Activated CD4-positive, alpha-beta T cell treated with anti-CD3 and anti-CD28 coated beads, Interleukin-2, amount 10 ng/mL, durations not matched to agents 24 days and 14 days (primary cell): ENCODE measurements around the gene VAV1. TPM values are rescaled to one million over a fixed set of nuclear protein-coding genes. Genes with fewer than 3 reads are reported as not detected.
"Not testable (repeated sequence)": the region's sequence is repeated elsewhere in the genome, so short reads cannot be mapped to it uniquely, and the experiment has no call there.

Source experiments
- DNase-seq: peaks from one replicate; pipeline ENCODE4 v3.0.0; 2022
- H3K27ac Mint-ChIP-seq: one replicate; pipeline ENCODE4 v1.8.0; 2022; ENCODE audit warnings: mild to moderate bottlenecking, mixed read lengths
- H3K27me3 Mint-ChIP-seq: one replicate; pipeline ENCODE4 v1.8.0; 2022; ENCODE audit warnings: mixed read lengths
- H3K36me3 Mint-ChIP-seq: one replicate; pipeline ENCODE4 v1.8.0; 2022; ENCODE audit warnings: low read depth, mild to moderate bottlenecking, mixed read lengths
- H3K4me1 Mint-ChIP-seq: one replicate; pipeline ENCODE4 v1.8.0; 2021; ENCODE audit warnings: mixed read lengths
- H3K4me3 Mint-ChIP-seq: one replicate; pipeline ENCODE4 v1.8.0; 2022; ENCODE audit warnings: mild to moderate bottlenecking, moderate library complexity, mixed read lengths
- H3K9me3 Mint-ChIP-seq: one replicate; pipeline ENCODE4 v1.8.0; 2021; ENCODE audit warnings: mixed read lengths
- intact Hi-C: fragments of 100-400 bp; cut with micrococcal nuclease; formaldehyde crosslinking; loops from one replicate; pipeline ENCODE4 v1.15.1; 2023
- total RNA-seq: library from RNA; stranded (reverse); gene quantifications from 2 replicates; pipeline ENCODE4 v1.2.3, GENCODE V29; 2022

VAV1 gene
- total RNA-seq, 1 donor from 2014 or later: 78.9 TPM

DNA sequence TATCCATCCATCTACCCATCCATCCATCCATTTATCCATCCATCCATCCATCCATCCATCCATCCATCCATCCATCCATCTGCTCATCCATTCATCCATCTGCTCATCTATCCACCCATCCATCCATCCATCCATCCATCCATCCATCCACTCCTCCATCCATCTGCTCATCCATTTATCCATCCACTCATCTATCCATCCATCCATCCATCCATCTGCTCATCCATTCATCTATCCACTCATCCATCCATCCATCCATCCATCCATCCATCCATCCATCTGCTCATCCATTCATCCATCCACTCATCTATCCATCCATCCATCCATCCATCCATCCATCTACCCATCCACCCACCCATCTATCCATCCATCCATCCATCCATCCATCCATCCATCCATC, 3.5 kb downstream of the VAV1 start:
- Mint-ChIP-seq H3K36me3 (peaks cover 46% of the 10 kb centered on the region), H3K27ac (peak overlapping the region; percentile 14), H3K9me3 (peaks cover 22% of the 10 kb centered on the region), H3K4me1 (peaks cover 54% of the 10 kb centered on the region)
- H3K27me3 Mint-ChIP-seq, H3K4me3 Mint-ChIP-seq, DNase-seq, intact Hi-C loops: not testable (repeated sequence)

DNA sequence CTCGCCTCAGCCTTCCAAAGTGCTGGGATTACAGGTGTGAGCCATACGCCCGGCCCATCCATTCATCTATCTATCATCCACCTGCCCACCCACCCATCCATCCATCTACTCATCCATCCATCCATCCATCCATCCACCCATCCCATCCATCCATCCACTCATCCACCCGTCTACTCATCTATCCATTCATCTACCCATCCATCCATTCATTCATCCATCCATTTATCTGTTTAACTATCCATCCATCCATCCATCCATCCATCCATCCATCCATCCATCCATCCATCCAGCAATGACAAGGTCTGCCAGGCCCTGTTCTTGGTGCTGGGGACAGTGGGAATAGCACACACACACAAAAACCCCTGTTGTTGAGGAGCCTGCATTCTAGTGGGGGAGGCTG, 4.5 kb downstream of the VAV1 start:
- H3K27ac Mint-ChIP-seq: peak overlapping the region; percentile 54
- peak overlapping the region; percentile 4 for H3K4me3 Mint-ChIP-seq
- intact Hi-C loops: no loop called here
- peaks cover 22% of the 10 kb centered on the region for H3K9me3 Mint-ChIP-seq
- H3K36me3 Mint-ChIP-seq: peaks cover 51% of the 10 kb centered on the region
- peaks cover 56% of the 10 kb centered on the region for H3K4me1 Mint-ChIP-seq
- H3K27me3 Mint-ChIP-seq: no peaks in the 10 kb centered on the region
- no peak for DNase-seq

DNA sequence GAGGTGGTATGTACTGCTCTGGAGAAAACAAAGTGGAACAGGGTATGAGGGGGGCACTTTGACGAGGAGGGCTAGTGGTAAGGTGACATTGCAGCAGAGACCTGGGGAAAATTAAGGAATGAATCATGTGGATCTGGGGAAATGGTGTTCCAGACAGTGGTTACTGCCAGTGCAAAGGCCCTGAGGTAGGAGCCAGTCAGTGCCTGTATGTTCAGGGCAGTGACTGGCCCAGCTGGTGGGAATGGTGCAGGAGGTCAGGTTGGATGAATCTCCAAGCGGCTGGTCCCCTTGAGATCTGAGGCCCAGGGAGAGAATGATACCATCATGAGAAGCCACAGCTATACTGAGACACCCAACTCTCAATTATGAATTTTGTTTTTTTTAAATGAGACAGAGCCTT, 4.9 kb downstream of the VAV1 start:
- H3K27me3 Mint-ChIP-seq: no peaks in the 10 kb centered on the region
- no peak for DNase-seq
- H3K9me3 Mint-ChIP-seq: peaks cover 22% of the 10 kb centered on the region
- peak overlapping the region; percentile 4 for H3K4me3 Mint-ChIP-seq
- peak overlapping the region; percentile 54 for H3K27ac Mint-ChIP-seq
- peaks cover 52% of the 10 kb centered on the region for H3K4me1 Mint-ChIP-seq
- intact Hi-C loops: no loop called here
- H3K36me3 Mint-ChIP-seq: peaks cover 51% of the 10 kb centered on the region

DNA sequence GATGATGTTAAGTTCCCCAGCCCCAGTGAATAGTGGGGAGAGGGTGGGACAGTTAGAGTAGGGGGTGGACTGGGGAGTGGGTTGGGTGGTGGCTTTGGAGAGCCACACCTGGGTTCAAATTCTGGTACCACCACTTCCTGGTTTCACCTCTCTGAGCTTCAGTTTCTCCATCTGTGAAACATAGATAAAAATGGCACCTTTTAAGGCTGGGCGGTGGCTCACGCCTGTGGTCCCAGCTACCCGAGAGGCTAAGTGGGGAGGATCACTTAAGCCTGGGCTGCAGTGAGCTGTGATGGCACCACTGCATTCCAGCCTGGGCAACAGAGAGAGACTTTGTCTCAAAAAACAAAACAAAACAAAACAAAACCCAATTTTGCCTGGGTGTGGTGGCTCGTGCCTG, 5.9 kb downstream of the VAV1 start:
- no peak for DNase-seq
- H3K4me3 Mint-ChIP-seq: peak overlapping the region; percentile 31
- H3K4me1 Mint-ChIP-seq: peaks cover 51% of the 10 kb centered on the region
- H3K27ac Mint-ChIP-seq: peak overlapping the region; percentile 86
- H3K9me3 Mint-ChIP-seq: peaks cover 22% of the 10 kb centered on the region
- intact Hi-C loops: no loop called here
- H3K27me3 Mint-ChIP-seq: no peaks in the 10 kb centered on the region
- peaks cover 52% of the 10 kb centered on the region for H3K36me3 Mint-ChIP-seq

DNA sequence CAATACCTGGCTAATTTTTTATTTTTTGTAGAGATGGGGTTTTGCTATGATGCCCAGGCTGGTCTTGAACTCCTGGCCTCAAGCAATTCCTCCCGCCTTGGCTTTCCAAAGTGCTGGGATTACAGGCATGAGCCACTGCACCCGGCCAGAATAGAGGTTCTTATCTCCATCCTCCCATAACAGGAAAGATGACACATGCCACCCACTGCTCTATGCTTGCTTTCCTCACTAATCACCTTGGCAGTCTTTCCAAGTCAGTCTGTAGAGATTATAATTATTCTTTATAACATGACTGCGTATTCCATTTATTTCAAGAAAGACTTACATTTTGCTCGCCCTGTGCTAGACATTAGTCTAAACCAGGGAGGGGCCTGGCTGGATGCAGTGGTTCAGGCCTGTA, 6.7 kb downstream of the VAV1 start:
- DNase-seq: no peak
- H3K27ac Mint-ChIP-seq: peak overlapping the region; percentile 51
- H3K4me3 Mint-ChIP-seq: no peak overlapping the region
- peaks cover 18% of the 10 kb centered on the region for H3K9me3 Mint-ChIP-seq
- peaks cover 49% of the 10 kb centered on the region for H3K36me3 Mint-ChIP-seq
- no peaks in the 10 kb centered on the region for H3K27me3 Mint-ChIP-seq
- H3K4me1 Mint-ChIP-seq: peaks cover 46% of the 10 kb centered on the region
- intact Hi-C loops: no loop called here

DNA sequence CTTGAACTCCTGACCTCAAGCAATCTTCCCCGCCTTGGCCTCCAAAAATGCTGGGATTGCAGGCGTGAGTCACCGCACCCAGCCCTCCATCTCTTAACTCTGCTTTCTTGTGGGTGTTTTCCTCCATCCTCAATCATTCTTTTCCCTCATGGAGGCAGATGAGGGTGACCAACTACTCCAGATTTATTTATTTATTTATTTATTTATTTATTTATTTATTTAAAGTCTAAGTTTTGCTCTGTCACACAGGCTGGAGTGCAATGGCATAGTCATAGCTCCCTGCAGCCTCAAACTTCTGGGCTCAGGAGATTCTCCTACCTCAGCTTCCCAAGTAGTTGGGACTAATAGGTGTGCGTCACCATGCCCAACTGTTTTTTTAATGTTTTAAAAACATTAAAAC, 14.9 kb downstream of the VAV1 start:
- Mint-ChIP-seq H3K36me3 (peaks cover 50% of the 10 kb centered on the region), H3K9me3 (no peaks in the 10 kb centered on the region), H3K4me3 (no peak overlapping the region), H3K27ac (no peak overlapping the region), H3K27me3 (no peaks in the 10 kb centered on the region), H3K4me1 (peaks cover 32% of the 10 kb centered on the region)
- intact Hi-C loops: no loop called here
- no peak for DNase-seq

DNA sequence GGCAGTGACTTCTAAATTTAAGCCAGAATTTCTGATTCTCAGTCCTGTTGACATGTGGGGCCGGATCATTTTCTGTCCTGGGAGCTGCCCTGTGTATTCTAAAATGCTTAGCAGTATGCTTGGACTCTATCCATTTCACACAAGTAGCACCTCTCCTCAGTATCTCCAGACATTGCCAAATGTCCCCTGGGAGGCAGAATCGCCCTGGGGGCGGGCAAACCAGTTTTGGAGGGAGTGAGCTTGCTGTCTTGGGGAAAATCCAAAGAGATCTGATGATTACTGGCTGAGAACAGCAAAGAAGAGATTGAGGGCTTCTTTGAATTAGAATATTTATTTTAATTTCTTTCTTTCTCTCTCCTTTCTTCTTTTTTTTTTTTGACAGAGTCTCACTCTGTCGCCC, 16.4 kb downstream of the VAV1 start:
- Mint-ChIP-seq H3K27me3 (no peaks in the 10 kb centered on the region), H3K4me1 (peaks cover 40% of the 10 kb centered on the region)

DNA sequence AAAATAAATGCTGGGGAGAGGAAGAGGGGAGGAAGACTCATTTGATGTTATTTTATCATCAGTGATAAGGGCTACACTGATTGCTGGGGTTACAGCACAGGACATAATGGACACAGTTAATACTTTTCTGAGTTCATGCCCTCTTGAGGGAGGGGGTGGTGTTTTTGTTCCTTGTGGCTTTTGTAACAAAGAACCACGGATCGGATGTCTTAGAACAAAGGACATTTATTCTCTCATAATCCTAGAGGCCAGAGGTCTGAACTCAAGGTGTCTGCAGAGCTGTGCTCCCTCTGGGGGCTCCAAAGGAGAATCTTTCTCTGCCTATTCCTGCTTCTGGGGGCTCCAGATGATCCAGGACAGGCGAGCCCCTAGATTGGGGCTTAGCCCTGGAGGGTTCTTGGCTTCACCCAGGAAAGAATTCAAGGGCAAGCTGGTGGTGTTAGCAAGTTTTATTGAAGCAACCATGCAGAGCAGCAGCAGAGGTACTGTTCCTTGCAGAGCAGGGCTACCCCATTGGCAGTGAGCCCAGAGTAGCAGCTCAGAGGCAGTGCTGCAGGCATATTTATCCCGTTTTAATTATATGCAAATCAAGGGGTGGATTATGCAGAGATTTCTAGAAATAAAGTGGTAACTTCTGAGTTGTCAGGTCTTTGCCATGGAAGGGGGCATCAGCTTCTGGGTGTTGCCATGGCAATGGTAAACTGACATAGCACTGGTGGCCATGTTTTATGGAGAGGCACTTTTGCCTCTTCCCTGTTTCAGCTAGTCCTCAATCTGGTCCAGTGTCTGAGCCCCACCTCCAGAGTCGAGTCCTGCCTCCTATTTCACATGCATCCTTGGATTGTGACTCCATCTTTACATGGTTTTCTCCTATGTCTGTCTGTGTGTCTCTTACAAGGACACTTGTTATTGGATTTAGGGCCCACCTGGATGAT, 18.0 kb downstream of the VAV1 start:
- intact Hi-C loops: no loop called here
- Mint-ChIP-seq H3K27ac (no peak overlapping the region), H3K4me3 (no peak overlapping the region), H3K27me3 (no peaks in the 10 kb centered on the region), H3K9me3 (no peaks in the 10 kb centered on the region), H3K4me1 (peaks cover 43% of the 10 kb centered on the region), H3K36me3 (peaks cover 61% of the 10 kb centered on the region)
- DNase-seq: no peak

More for the DNA sequence above, 16.4 kb downstream of the VAV1 start:
- Mint-ChIP-seq H3K4me3 (no peak overlapping the region), H3K9me3 (no peaks in the 10 kb centered on the region), H3K27ac (no peak overlapping the region), H3K36me3 (peaks cover 60% of the 10 kb centered on the region)
- intact Hi-C loops: no loop called here
- DNase-seq: no peak

DNA sequence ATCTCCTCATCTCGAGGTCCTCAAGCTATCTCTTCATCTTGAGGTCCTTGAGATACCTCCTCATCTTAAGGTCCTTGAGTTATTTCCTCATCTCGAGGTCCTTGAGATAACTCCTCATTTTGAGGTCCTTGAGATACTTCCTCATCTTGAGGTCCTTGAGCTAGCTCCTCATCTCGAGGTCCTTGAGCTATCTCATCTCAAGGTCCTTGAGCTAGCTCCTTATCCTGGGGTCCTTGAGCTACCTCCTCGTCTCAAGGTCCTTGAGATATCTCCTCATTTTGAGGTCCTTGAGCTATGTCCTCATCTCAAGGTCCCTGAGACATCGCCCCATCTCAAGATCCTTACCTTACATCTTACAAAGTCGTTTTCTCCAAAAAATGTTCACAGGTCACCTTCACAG, 18.7 kb downstream of the VAV1 start:
- peaks cover 62% of the 10 kb centered on the region for H3K36me3 Mint-ChIP-seq
- H3K27me3 Mint-ChIP-seq: no peaks in the 10 kb centered on the region
- H3K27ac Mint-ChIP-seq: peak overlapping the region; percentile 59
- no peak for DNase-seq
- H3K4me1 Mint-ChIP-seq: peaks cover 42% of the 10 kb centered on the region
- H3K4me3 Mint-ChIP-seq: no peak overlapping the region
- intact Hi-C loops: no loop called here
- H3K9me3 Mint-ChIP-seq: no peaks in the 10 kb centered on the region

DNA sequence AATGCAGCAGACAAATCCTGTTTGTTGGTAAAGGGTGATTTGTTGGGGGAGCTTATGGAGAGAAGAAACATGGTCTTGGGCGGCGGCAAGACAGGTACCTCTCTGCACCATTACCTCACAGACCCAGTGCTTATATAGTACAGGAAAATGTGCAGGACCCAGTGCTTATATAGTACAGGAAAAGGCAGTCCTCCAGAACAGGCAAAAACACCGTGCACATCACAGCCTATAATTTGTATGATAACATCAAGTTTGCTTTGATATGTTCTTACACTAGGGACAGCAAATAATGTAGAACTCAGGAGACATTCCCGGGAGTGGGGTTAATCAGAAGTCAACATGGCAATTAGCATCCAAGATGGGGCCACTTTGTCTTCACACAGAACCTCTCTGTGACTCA, 20.9 kb downstream of the VAV1 start:
- DNase-seq: no peak
- no peak overlapping the region for H3K4me3 Mint-ChIP-seq
- intact Hi-C loops: no loop called here
- no peaks in the 10 kb centered on the region for H3K9me3 Mint-ChIP-seq
- no peak overlapping the region for H3K27ac Mint-ChIP-seq
- H3K27me3 Mint-ChIP-seq: no peaks in the 10 kb centered on the region
- H3K4me1 Mint-ChIP-seq: peaks cover 58% of the 10 kb centered on the region
- peaks cover 67% of the 10 kb centered on the region for H3K36me3 Mint-ChIP-seq

DNA sequence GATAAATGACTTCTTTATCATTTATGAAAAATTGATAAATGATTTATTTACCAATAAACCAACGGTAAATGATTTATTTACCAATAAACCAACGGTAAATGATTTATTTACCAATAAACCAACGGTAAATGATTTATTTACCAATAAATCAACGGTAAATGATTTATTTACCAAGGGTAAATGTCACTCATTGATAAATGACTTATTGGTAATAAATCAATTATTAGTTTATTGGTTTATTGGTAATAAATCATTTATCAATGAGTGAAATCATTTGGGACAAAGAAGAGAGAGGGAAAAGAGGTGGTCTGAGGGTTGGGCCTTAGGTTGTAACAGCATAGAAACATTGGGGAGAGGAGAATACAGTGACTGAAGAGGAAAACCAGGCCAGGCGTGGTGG, 21.5 kb downstream of the VAV1 start:
- peaks cover 66% of the 10 kb centered on the region for H3K36me3 Mint-ChIP-seq
- no peak overlapping the region for H3K4me3 Mint-ChIP-seq
- H3K4me1 Mint-ChIP-seq: peaks cover 56% of the 10 kb centered on the region
- intact Hi-C loops: no loop called here
- H3K27ac Mint-ChIP-seq: peak overlapping the region; percentile 8
- DNase-seq: no peak
- no peaks in the 10 kb centered on the region for H3K27me3 Mint-ChIP-seq
- no peaks in the 10 kb centered on the region for H3K9me3 Mint-ChIP-seq

DNA sequence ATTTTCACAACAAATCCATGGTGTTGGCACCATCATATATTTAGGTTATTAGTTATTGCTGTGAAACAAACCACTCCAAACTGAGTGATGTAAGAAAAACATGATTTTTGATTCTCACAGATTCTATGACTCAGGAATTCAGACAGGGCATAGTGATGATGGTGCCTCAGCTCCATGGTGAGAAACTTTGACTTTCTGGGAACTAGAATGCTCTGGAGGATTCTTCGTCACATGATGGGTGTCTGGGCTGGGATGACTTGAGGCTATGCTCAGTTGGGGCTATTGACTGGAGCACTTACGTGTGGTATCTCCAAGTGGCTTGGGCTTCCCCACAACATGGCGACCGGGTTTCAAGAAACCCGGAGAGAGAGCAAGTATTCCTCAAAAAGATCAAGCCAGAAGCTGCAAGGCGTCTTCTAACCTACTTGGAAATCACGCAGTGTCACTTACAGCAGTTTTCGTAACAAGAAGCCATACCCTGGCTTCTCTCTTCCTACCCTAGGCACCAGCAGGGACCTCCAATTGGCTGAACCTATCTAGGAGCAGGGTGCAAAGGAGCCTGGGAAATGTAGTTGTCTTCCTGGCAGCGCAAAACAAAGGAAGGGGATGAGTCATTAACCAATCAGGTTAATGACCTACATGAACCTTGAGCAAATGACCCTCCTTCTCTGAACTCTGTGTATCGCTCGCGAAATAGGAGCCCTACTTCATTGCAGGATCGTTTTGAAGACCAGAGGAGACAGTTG, 22.4 kb downstream of the VAV1 start:
- Mint-ChIP-seq H3K4me1 (peaks cover 63% of the 10 kb centered on the region), H3K36me3 (peaks cover 65% of the 10 kb centered on the region), H3K9me3 (no peaks in the 10 kb centered on the region)

DNA sequence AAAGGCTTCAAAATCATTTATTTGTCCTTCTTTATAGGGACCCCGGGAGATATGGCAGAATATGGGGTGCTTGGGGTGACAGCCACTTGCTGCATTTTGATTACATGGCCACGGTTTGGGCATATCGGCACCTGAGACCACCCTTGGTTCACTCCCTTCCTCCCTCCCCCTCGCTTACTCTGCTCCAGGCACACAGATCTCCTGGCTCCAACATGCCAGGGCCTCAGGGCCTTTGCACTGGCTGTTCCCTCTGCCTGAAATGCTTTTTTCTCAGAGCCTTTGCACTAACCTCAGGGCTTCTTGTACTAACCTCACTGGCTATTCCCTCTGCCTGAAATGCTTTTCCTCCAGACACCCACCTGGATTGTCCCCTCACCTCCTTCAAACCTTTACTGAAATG, 23.8 kb downstream of the VAV1 start:
- Mint-ChIP-seq H3K27ac (peak overlapping the region; percentile 1), H3K9me3 (no peaks in the 10 kb centered on the region), H3K27me3 (no peaks in the 10 kb centered on the region), H3K36me3 (peaks cover 62% of the 10 kb centered on the region), H3K4me3 (no peak overlapping the region), H3K4me1 (peaks cover 69% of the 10 kb centered on the region)
- intact Hi-C loops: no loop called here
- DNase-seq: no peak

More for the DNA sequence above, 22.4 kb downstream of the VAV1 start:
- intact Hi-C loops: no loop called here
- Mint-ChIP-seq H3K27ac (no peak overlapping the region), H3K27me3 (no peaks in the 10 kb centered on the region), H3K4me3 (no peak overlapping the region)
- no peak for DNase-seq

DNA sequence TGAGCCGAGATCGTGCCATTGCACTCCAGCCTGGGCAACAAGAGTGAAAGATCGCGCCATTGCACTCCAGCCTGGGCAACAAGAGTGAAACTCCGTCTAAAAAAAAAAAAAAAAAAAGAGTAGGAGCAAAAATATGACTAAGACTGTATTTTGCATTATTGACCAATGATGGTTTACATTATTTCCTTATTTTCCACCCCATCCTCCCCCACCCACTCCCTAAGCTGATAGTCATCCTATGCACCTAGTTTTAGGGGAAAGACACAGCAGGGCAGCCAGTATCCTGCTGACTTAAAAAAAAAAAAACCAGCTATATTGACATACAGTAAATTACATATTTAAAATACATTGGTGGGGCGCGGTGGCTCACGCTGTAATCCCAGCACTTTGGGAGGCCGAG, 25.1 kb downstream of the VAV1 start:
- H3K27me3 Mint-ChIP-seq: no peaks in the 10 kb centered on the region
- H3K4me3 Mint-ChIP-seq: peak overlapping the region; percentile 21
- peaks cover 66% of the 10 kb centered on the region for H3K4me1 Mint-ChIP-seq
- intact Hi-C loops: no loop called here
- H3K9me3 Mint-ChIP-seq: no peaks in the 10 kb centered on the region
- no peak overlapping the region for H3K27ac Mint-ChIP-seq
- no peak for DNase-seq
- H3K36me3 Mint-ChIP-seq: peaks cover 54% of the 10 kb centered on the region
